Osteoblast (primary cell): ENCODE measurements around the gene CCDC24. TPM values are rescaled to one million over a fixed set of nuclear protein-coding genes. Genes with fewer than 3 reads are reported as not detected.

Experiments used
- DNase-seq: peaks from one replicate; pipeline ENCODE4 v3.0.0; 2011; ENCODE audit warnings: low spot score, mixed read lengths; ENCODE audit not compliant: insufficient read length; ENCODE audit errors: missing footprints
- H2AFZ ChIP-seq: 2 replicates; pipeline ENCODE4 v1.6.0; 2011; ENCODE audit warnings: mild to moderate bottlenecking, low read length
- H3K27ac ChIP-seq: 2 replicates; pipeline ENCODE4 v1.5.1; 2011; ENCODE audit warnings: mild to moderate bottlenecking, low read depth, low read length, moderate library complexity
- H3K27me3 ChIP-seq: 2 replicates; pipeline ENCODE4 v1.6.0; 2012; ENCODE audit warnings: mild to moderate bottlenecking, control low read depth, inconsistent platforms, low read length, moderate library complexity; ENCODE audit not compliant: insufficient read depth
- H3K36me3 ChIP-seq: 2 replicates; pipeline ENCODE4 v1.5.1; 2011; ENCODE audit warnings: mild to moderate bottlenecking, low read length, control low read depth, moderate library complexity; ENCODE audit not compliant: insufficient read depth
- H3K4me1 ChIP-seq: 2 replicates; pipeline ENCODE4 v1.5.1; 2011; ENCODE audit warnings: mild to moderate bottlenecking, low read length, control low read depth, moderate library complexity; ENCODE audit not compliant: insufficient read depth
- H3K4me2 ChIP-seq: 2 replicates; pipeline ENCODE4 v1.6.0; 2011; ENCODE audit warnings: mild to moderate bottlenecking, low read length; ENCODE audit not compliant: insufficient read depth
- H3K4me3 ChIP-seq: fragments of 200-600 bp; sonication (generic); 3 replicates; pipeline ENCODE4 v1.5.1; 2012; ENCODE audit warnings: mild to moderate bottlenecking, low read length, inconsistent platforms; ENCODE audit not compliant: insufficient read depth
- H3K79me2 ChIP-seq: 2 replicates; pipeline ENCODE4 v1.6.0; 2012; ENCODE audit warnings: mild to moderate bottlenecking, low read length, control low read depth, inconsistent platforms; ENCODE audit not compliant: insufficient read depth
- H3K9me3 ChIP-seq: 2 replicates; pipeline ENCODE4 v1.5.1; 2011; ENCODE audit warnings: low read depth, low read length, control low read depth
- H4K20me1 ChIP-seq: 2 replicates; pipeline ENCODE4 v1.6.0; 2012; ENCODE audit warnings: mild to moderate bottlenecking, low read length, control low read depth; ENCODE audit not compliant: insufficient read depth
- CTCF ChIP-seq: IDR thresholded peaks from 2 replicates; pipeline ENCODE4 v1.5.1; 2011; ENCODE audit warnings: mild to moderate bottlenecking, low read depth, low read length, moderate library complexity; ENCODE audit errors: extremely low read depth
- total RNA-seq: library from RNA; depleted of rRNA; stranded (reverse); fragments of >200 nt; gene quantifications from 2 replicates; pipeline ENCODE4 v1.2.3, GENCODE V29; 2012

The CCDC24 gene
- 2.4 and 2.9 TPM in 2 replicates for total RNA-seq

GRCh38 chr1:43991476-43992231 lies at the start of gene CCDC24:
TSS of gene CCDC24 (plus strand) at chr1:43991599. CDS start at chr1:43991879, 280 bp downstream.
- Histone ChIP-seq H2AFZ (peak within 1 kb of the TSS; percentile 71), H3K27me3 (no peaks in the 10 kb centered on the region), H3K4me3 (peak within 1 kb of the TSS; percentile 82), H3K79me2 (no peaks in the 10 kb centered on the region), H3K4me2 (peak within 1 kb of the TSS; percentile 89), H3K36me3 (no peaks in the 10 kb centered on the region), H4K20me1 (no peaks in the 10 kb centered on the region), H3K4me1 (peaks cover 11% of the 10 kb centered on the region), H3K9me3 (no peaks in the 10 kb centered on the region), H3K27ac (peak within 1 kb of the TSS; percentile 80)
- no peak for TF ChIP-seq CTCF
- DNase-seq = peak; percentile 99

GRCh38 chr1:43942411-43942810 lies 49.0 kb upstream of the CCDC24 start:
- no peak for DNase-seq
- no peaks in the 10 kb centered on the region for H3K27me3 ChIP-seq
- no peak overlapping the region for H3K4me3 ChIP-seq
- no peaks in the 10 kb centered on the region for H3K36me3 ChIP-seq
- H4K20me1 ChIP-seq = no peaks in the 10 kb centered on the region
- H3K27ac ChIP-seq = no peak overlapping the region
- H3K4me2 ChIP-seq = no peak overlapping the region
- TF ChIP-seq CTCF = no peak
- peaks cover 6% of the 10 kb centered on the region for H3K79me2 ChIP-seq
- peaks cover 12% of the 10 kb centered on the region for H3K4me1 ChIP-seq
- H2AFZ ChIP-seq = no peak overlapping the region
- no peaks in the 10 kb centered on the region for H3K9me3 ChIP-seq

DNA sequence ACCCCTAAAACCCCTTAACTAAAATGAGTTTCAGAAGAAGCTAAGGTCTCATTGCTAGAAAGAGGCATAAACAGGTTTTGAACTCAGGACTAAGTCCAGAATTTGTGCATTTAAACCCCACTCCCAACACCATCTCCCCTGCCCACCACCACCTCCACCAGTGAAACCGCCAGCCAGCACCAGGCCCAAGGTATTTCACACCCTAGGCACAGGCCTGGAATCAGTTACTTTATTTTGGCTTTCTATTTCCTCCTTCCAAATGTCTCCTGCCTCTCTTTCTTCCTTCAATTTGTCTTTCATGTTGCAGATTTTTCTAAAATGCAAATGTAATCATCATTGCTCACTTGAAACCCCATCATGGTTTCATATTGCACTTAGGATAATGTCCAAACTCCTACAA lies 46.5 kb upstream of the CCDC24 start:
- H3K36me3 ChIP-seq = peaks cover 2% of the 10 kb centered on the region
- H3K9me3 ChIP-seq = no peaks in the 10 kb centered on the region
- DNase-seq = no peak
- no peak overlapping the region for H3K4me2 ChIP-seq
- no peaks in the 10 kb centered on the region for H3K27me3 ChIP-seq
- H2AFZ ChIP-seq = no peak overlapping the region
- H3K4me1 ChIP-seq = peaks cover 23% of the 10 kb centered on the region
- no peak overlapping the region for H3K27ac ChIP-seq
- no peak overlapping the region for H3K4me3 ChIP-seq
- peaks cover 19% of the 10 kb centered on the region for H4K20me1 ChIP-seq
- peaks cover 29% of the 10 kb centered on the region for H3K79me2 ChIP-seq
- no peak for TF ChIP-seq CTCF

GRCh38 chr1:43945674-43946235 lies 45.6 kb upstream of the CCDC24 start:
- Histone ChIP-seq H4K20me1 (peaks cover 23% of the 10 kb centered on the region), H3K27ac (peak overlapping the region; percentile 97), H3K4me2 (peak overlapping the region; percentile 96), H3K4me1 (peaks cover 23% of the 10 kb centered on the region), H3K27me3 (no peaks in the 10 kb centered on the region), H3K79me2 (peaks cover 37% of the 10 kb centered on the region), H3K36me3 (peaks cover 11% of the 10 kb centered on the region), H2AFZ (peak overlapping the region; percentile 98), H3K9me3 (no peaks in the 10 kb centered on the region), H3K4me3 (peak overlapping the region; percentile 96)
- DNase-seq = peak; percentile 56
- no peak for TF ChIP-seq CTCF
